Cardiac septum (tissue), 1 donor: Measurements from ENCODE around the gene KCNJ12. TPM values are rescaled to one million over a fixed set of nuclear protein-coding genes. Genes with fewer than 3 reads are reported as not detected.
"Not testable (repeated sequence)": the region's sequence is repeated elsewhere in the genome, so short reads cannot be mapped to it uniquely, and the experiment has no call there.

Experiments used
- DNase-seq: peaks from one replicate; pipeline ENCODE4 v3.0.0-alpha.2; 2020; ENCODE audit warnings: low spot score
- intact Hi-C: fragments of 100-400 bp; cut with DNase I; formaldehyde crosslinking; loops from one replicate; pipeline ENCODE4 v1.14.0; 2022
- total RNA-seq: library from RNA; stranded (reverse); fragmentation: NEBNext Ultra II Directional; extraction: Animal tissue kit (Norgen Biotek cat#: 25700); gene quantifications from one replicate; pipeline ENCODE4 v1.2.1, GENCODE V29; 2021
- donor health status: DM: no; HTN: no; CAD: no.

Gene KCNJ12
- total RNA-seq, 1 donor from 2014 or later: 11.3 TPM

- intact Hi-C loops: loop anchor here (5.0 kb wide), 1 partner anchor 286 kb away; no protein-coding TSS in a partner anchor
- no peak for DNase-seq
Observed at GRCh38 chr17:21400816-21401593, 24.8 kb downstream of the KCNJ12 start.

GRCh38 chr17:21402166-21402571, 26.0 kb downstream of the KCNJ12 start:
- DNase-seq: not testable (repeated sequence)
- intact Hi-C loops: loop anchor here (5.0 kb wide), 1 partner anchor 285 kb away; no protein-coding TSS in a partner anchor

- intact Hi-C loops: loop anchor here (5.0 kb wide), 1 partner anchor 284 kb away; no protein-coding TSS in a partner anchor
- not testable (repeated sequence) for DNase-seq
Observed at GRCh38 chr17:21402926-21403325, 26.8 kb downstream of the KCNJ12 start.

- intact Hi-C loops: loop anchor here (5.0 kb wide), 1 partner anchor 283 kb away; no protein-coding TSS in a partner anchor
- DNase-seq: not testable (repeated sequence)
Observed at GRCh38 chr17:21404106-21404505, 27.9 kb downstream of the KCNJ12 start.

GRCh38 chr17:21404539-21404938, 28.4 kb downstream of the KCNJ12 start:
- not testable (repeated sequence) for DNase-seq
- intact Hi-C loops: loop anchor here (5.0 kb wide), 1 partner anchor 283 kb away; no protein-coding TSS in a partner anchor

GRCh38 chr17:21404956-21405731, 29.0 kb downstream of the KCNJ12 start:
- not testable (repeated sequence) for DNase-seq
- intact Hi-C loops: loop anchor here (5.0 kb wide), 1 partner anchor 282 kb away; no protein-coding TSS in a partner anchor

- DNase-seq, intact Hi-C loops: not testable (repeated sequence)
Observed at GRCh38 chr17:21405904-21406400, 29.8 kb downstream of the KCNJ12 start.

GRCh38 chr17:21406616-21407404, 30.7 kb downstream of the KCNJ12 start:
- intact Hi-C loops, DNase-seq: not testable (repeated sequence)

- intact Hi-C loops: not testable (repeated sequence)
Observed at GRCh38 chr17:21407752-21408151, 31.6 kb downstream of the KCNJ12 start.

GRCh38 chr17:21408224-21408623, 32.1 kb downstream of the KCNJ12 start:
- intact Hi-C loops, DNase-seq: not testable (repeated sequence)

More at GRCh38 chr17:21407752-21408151, 31.6 kb downstream of the KCNJ12 start:
- DNase-seq: not testable (repeated sequence)

- DNase-seq, intact Hi-C loops: not testable (repeated sequence)
Observed at GRCh38 chr17:21408766-21409300, 32.7 kb downstream of the KCNJ12 start.

- DNase-seq, intact Hi-C loops: not testable (repeated sequence)
Observed at GRCh38 chr17:21409388-21409787, 33.2 kb downstream of the KCNJ12 start.

GRCh38 chr17:21409971-21410370, 33.8 kb downstream of the KCNJ12 start:
- DNase-seq, intact Hi-C loops: not testable (repeated sequence)

- intact Hi-C loops, DNase-seq: not testable (repeated sequence)
Observed at GRCh38 chr17:21410371-21410770, 34.2 kb downstream of the KCNJ12 start.

- DNase-seq, intact Hi-C loops: not testable (repeated sequence)
Observed at GRCh38 chr17:21410906-21411678, 34.9 kb downstream of the KCNJ12 start.

- intact Hi-C loops, DNase-seq: not testable (repeated sequence)
Observed at GRCh38 chr17:21411679-21412205, 35.6 kb downstream of the KCNJ12 start.

- intact Hi-C loops, DNase-seq: not testable (repeated sequence)
Observed at GRCh38 chr17:21412207-21412681, 36.1 kb downstream of the KCNJ12 start.
